WTC11 (cell line): ENCODE data around the gene BMPR1B. TPM values are rescaled to one million over a fixed set of nuclear protein-coding genes. Genes with fewer than 3 reads are reported as not detected.
A peak's percentile ranks its signal among the peaks of the same experiment; 100 is the strongest.

Source experiments
- ATAC-seq: fragments of 200-7000 bp; cut with Tn5 transposase; 2 replicates; pipeline ENCODE4 v1.10.0; 2021; ENCODE audit warnings: mild to moderate bottlenecking, moderate library complexity
- CTCF ChIA-PET: fragments of 300-600 bp; sonication (Branson Sonifier 250); formaldehyde crosslinking; loops from one replicate; lab custom pipeline; 2021; ENCODE audit warnings: antibody characterized with exemption; lab: Charles Lee
- POLR2A ChIA-PET: fragments of 350-600 bp; sonication (Branson Sonifier 250); formaldehyde crosslinking; loops from one replicate; lab custom pipeline; 2021; ENCODE audit warnings: antibody characterized with exemption; lab: Charles Lee
- DNase-seq: peaks from one replicate; pipeline ENCODE4 v3.0.0; 2021; ENCODE audit warnings: low spot score
- H3K27ac Mint-ChIP-seq: 2 replicates; pipeline ENCODE4 v1.8.0; 2021; ENCODE audit warnings: mixed read lengths
- H3K27me3 Mint-ChIP-seq: 2 replicates; pipeline ENCODE4 v1.8.0; 2021; ENCODE audit warnings: low read depth, mild to moderate bottlenecking, moderate library complexity, mixed read lengths
- H3K36me3 Mint-ChIP-seq: 2 replicates; pipeline ENCODE4 v1.8.0; 2021; ENCODE audit warnings: mixed read lengths
- H3K4me1 Mint-ChIP-seq: 2 replicates; pipeline ENCODE4 v1.8.0; 2022; ENCODE audit warnings: mixed read lengths
- H3K4me3 Mint-ChIP-seq: 2 replicates; pipeline ENCODE4 v1.8.0; 2021; ENCODE audit warnings: mild to moderate bottlenecking, moderate library complexity, mixed read lengths
- H3K9me3 Mint-ChIP-seq: 2 replicates; pipeline ENCODE4 v1.8.0; 2021; ENCODE audit warnings: mixed read lengths
- ELF4 ChIP-seq: sonication (generic); formaldehyde crosslinking; IDR thresholded peaks from 2 replicates; pipeline ENCODE4 v1.8.1; 2022; ENCODE audit warnings: low read depth, mild to moderate bottlenecking, moderate library complexity, missing genetic modification reagents
- EMX1 ChIP-seq: fragments of 250-450 bp; sonication (Bioruptor Pico); IDR thresholded peaks from 2 replicates; pipeline ENCODE4 v1.8.0; 2021; ENCODE audit warnings: mild to moderate bottlenecking
- FOXJ3 ChIP-seq: sonication (generic); formaldehyde crosslinking; IDR thresholded peaks from 2 replicates; pipeline ENCODE4 v1.9.0; 2021; ENCODE audit warnings: missing genetic modification reagents, mild to moderate bottlenecking, borderline replicate concordance
- GABPB1 ChIP-seq: sonication (generic); formaldehyde crosslinking; IDR thresholded peaks from 2 replicates; pipeline ENCODE4 v1.8.1; 2023; ENCODE audit warnings: mild to moderate bottlenecking, missing genetic modification reagents
- JUN ChIP-seq: sonication (generic); formaldehyde crosslinking; IDR thresholded peaks from 2 replicates; pipeline ENCODE4 v1.8.0; 2023; ENCODE audit warnings: mild to moderate bottlenecking, missing genetic modification reagents
- TCF7 ChIP-seq: sonication (generic); formaldehyde crosslinking; IDR thresholded peaks from 2 replicates; pipeline ENCODE4 v1.8.0; 2022; ENCODE audit warnings: mild to moderate bottlenecking, low read depth, missing genetic modification reagents, moderate library complexity
- TEAD1 ChIP-seq: sonication (generic); formaldehyde crosslinking; IDR thresholded peaks from 2 replicates; pipeline ENCODE4 v1.8.0; 2022; ENCODE audit warnings: mild to moderate bottlenecking, missing genetic modification reagents
- ZNF232 ChIP-seq: sonication (generic); formaldehyde crosslinking; IDR thresholded peaks from 2 replicates; pipeline ENCODE4 v1.8.0; 2022; ENCODE audit warnings: mild to moderate bottlenecking, missing genetic modification reagents
- ZNF423 ChIP-seq: fragments of 250-450 bp; sonication (Bioruptor Pico); IDR thresholded peaks from 2 replicates; pipeline ENCODE4 v2.1.2; 2022; ENCODE audit warnings: mild to moderate bottlenecking, moderate library complexity
- total RNA-seq: library from RNA; stranded (reverse); gene quantifications from 3 replicates; pipeline ENCODE4 v1.2.3, GENCODE V29; 2021
- TF ChIP-seq, protein P1 (sequence below): fragments of 250-450 bp; sonication (Bioruptor Pico); IDR thresholded peaks from 2 replicates; pipeline ENCODE4 v1.8.0; 2021; ENCODE audit warnings: mild to moderate bottlenecking
- TF ChIP-seq, protein P2 (sequence below): sonication (generic); formaldehyde crosslinking; IDR thresholded peaks from 2 replicates; pipeline ENCODE4 v1.8.0; 2022; ENCODE audit warnings: missing genetic modification reagents
- TF ChIP-seq, protein P3 (sequence below): sonication (generic); formaldehyde crosslinking; IDR thresholded peaks from 2 replicates; pipeline ENCODE4 v1.8.1; 2022; ENCODE audit warnings: mild to moderate bottlenecking, missing genetic modification reagents, moderate library complexity, borderline replicate concordance
- TF ChIP-seq, protein P4 (sequence below): fragments of 250-450 bp; sonication (Bioruptor Pico); conservative IDR thresholded peaks from 2 replicates; pipeline ENCODE4 v1.9.0; 2021; ENCODE audit warnings: mild to moderate bottlenecking
- TF ChIP-seq, protein P5 (sequence below): sonication (generic); formaldehyde crosslinking; IDR thresholded peaks from 2 replicates; pipeline ENCODE4 v1.8.0; 2022; ENCODE audit warnings: mild to moderate bottlenecking, missing genetic modification reagents
- TF ChIP-seq, protein P6 (sequence below): sonication (generic); formaldehyde crosslinking; IDR thresholded peaks from 2 replicates; pipeline ENCODE4 v1.8.1; 2022; ENCODE audit warnings: missing genetic modification reagents, borderline replicate concordance

Gene BMPR1B
- total RNA-seq, 1 experiment from 2014 or later, result 0.77 TPM

DNA sequence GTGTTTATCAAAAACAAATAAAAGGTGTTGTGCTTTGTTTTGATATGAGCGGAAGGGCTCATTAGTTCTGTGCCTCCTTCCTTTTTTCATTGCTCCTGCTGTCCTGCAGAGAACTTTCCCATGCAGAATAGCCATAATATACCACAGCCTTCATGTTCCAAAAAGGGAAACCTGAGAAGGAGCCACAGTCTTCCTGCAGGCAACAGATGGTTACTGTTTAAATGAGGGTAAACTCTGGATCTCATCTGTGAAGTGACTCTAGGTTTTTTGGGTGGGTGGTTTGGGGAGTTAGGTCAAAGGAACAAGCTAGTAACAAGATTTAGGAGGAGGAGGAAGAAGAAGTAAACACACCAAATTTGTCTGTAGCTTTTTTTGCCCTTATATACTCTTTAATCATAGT lies 131.8 kb downstream of the BMPR1B start:
- no peak for TF ChIP-seq GABPB1
- no peak for TF ChIP-seq TCF7 (CRISPR knock-in tag)
- no peak for TF ChIP-seq ZNF423 (CRISPR knock-in tag)
- no peak for TF ChIP-seq TEAD1 (CRISPR knock-in tag)
- TF ChIP-seq ZNF232 (CRISPR knock-in tag), result no peak
- TF ChIP-seq ELF4 (CRISPR knock-in tag), result no peak
- TF ChIP-seq FOXJ3 (CRISPR knock-in tag), result no peak
- TF ChIP-seq, protein P1, sequence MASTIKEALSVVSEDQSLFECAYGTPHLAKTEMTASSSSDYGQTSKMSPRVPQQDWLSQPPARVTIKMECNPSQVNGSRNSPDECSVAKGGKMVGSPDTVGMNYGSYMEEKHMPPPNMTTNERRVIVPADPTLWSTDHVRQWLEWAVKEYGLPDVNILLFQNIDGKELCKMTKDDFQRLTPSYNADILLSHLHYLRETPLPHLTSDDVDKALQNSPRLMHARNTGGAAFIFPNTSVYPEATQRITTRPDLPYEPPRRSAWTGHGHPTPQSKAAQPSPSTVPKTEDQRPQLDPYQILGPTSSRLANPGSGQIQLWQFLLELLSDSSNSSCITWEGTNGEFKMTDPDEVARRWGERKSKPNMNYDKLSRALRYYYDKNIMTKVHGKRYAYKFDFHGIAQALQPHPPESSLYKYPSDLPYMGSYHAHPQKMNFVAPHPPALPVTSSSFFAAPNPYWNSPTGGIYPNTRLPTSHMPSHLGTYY (CRISPR knock-in tag), result no peak
- no peak for TF ChIP-seq EMX1 (CRISPR knock-in tag)
- no peak for TF ChIP-seq JUN (CRISPR knock-in tag)
- peak overlapping the region; percentile 69; the same call in 1 of the 2 replicates for H3K27ac Mint-ChIP-seq
- no peak for DNase-seq
- POLR2A ChIA-PET, result no interaction called here
- CTCF ChIA-PET, result no interaction called here
- no peaks in the 10 kb centered on the region for H3K27me3 Mint-ChIP-seq
- H3K4me3 Mint-ChIP-seq, result no peak overlapping the region
- peaks cover 43% of the 10 kb centered on the region for H3K4me1 Mint-ChIP-seq
- H3K36me3 Mint-ChIP-seq, result peaks cover 6% of the 10 kb centered on the region; the same call in 1 of the 2 replicates
- H3K9me3 Mint-ChIP-seq, result peaks cover 9% of the 10 kb centered on the region
- peak; percentile 69 for ATAC-seq

DNA sequence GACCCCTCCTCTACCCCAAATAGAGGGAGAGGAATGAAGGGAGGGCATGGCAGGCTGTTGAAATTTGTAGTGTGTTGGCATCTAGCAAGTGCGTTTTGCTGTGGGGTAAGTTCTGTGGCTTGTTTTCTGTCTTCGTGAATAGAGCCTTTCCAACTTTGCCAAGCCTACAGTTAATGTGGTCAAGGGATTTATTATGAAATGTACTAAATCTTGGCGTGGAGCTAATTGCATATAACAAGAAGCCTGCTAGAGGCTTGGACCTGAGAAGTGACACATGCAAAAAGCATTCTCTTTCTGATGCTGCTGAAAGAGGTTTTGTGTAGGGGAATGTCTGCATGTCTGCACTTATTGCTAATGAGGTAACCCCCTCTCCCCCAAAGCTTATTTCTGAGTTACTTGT lies 132.2 kb downstream of the BMPR1B start:
- peaks cover 48% of the 10 kb centered on the region for H3K4me1 Mint-ChIP-seq
- H3K27me3 Mint-ChIP-seq, result no peaks in the 10 kb centered on the region
- no peak overlapping the region for H3K4me3 Mint-ChIP-seq
- CTCF ChIA-PET, result no interaction called here
- peak; percentile 43 for ATAC-seq
- TF ChIP-seq, protein P2, sequence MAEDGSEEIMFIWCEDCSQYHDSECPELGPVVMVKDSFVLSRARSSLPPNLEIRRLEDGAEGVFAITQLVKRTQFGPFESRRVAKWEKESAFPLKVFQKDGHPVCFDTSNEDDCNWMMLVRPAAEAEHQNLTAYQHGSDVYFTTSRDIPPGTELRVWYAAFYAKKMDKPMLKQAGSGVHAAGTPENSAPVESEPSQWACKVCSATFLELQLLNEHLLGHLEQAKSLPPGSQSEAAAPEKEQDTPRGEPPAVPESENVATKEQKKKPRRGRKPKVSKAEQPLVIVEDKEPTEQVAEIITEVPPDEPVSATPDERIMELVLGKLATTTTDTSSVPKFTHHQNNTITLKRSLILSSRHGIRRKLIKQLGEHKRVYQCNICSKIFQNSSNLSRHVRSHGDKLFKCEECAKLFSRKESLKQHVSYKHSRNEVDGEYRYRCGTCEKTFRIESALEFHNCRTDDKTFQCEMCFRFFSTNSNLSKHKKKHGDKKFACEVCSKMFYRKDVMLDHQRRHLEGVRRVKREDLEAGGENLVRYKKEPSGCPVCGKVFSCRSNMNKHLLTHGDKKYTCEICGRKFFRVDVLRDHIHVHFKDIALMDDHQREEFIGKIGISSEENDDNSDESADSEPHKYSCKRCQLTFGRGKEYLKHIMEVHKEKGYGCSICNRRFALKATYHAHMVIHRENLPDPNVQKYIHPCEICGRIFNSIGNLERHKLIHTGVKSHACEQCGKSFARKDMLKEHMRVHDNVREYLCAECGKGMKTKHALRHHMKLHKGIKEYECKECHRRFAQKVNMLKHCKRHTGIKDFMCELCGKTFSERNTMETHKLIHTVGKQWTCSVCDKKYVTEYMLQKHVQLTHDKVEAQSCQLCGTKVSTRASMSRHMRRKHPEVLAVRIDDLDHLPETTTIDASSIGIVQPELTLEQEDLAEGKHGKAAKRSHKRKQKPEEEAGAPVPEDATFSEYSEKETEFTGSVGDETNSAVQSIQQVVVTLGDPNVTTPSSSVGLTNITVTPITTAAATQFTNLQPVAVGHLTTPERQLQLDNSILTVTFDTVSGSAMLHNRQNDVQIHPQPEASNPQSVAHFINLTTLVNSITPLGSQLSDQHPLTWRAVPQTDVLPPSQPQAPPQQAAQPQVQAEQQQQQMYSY (CRISPR knock-in tag), result no peak
- TF ChIP-seq ZNF423 (CRISPR knock-in tag) (no peak), FOXJ3 (CRISPR knock-in tag) (no peak)
- TF ChIP-seq, protein P3, sequence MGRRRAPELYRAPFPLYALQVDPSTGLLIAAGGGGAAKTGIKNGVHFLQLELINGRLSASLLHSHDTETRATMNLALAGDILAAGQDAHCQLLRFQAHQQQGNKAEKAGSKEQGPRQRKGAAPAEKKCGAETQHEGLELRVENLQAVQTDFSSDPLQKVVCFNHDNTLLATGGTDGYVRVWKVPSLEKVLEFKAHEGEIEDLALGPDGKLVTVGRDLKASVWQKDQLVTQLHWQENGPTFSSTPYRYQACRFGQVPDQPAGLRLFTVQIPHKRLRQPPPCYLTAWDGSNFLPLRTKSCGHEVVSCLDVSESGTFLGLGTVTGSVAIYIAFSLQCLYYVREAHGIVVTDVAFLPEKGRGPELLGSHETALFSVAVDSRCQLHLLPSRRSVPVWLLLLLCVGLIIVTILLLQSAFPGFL (CRISPR knock-in tag), result no peak
- TF ChIP-seq, protein P4, sequence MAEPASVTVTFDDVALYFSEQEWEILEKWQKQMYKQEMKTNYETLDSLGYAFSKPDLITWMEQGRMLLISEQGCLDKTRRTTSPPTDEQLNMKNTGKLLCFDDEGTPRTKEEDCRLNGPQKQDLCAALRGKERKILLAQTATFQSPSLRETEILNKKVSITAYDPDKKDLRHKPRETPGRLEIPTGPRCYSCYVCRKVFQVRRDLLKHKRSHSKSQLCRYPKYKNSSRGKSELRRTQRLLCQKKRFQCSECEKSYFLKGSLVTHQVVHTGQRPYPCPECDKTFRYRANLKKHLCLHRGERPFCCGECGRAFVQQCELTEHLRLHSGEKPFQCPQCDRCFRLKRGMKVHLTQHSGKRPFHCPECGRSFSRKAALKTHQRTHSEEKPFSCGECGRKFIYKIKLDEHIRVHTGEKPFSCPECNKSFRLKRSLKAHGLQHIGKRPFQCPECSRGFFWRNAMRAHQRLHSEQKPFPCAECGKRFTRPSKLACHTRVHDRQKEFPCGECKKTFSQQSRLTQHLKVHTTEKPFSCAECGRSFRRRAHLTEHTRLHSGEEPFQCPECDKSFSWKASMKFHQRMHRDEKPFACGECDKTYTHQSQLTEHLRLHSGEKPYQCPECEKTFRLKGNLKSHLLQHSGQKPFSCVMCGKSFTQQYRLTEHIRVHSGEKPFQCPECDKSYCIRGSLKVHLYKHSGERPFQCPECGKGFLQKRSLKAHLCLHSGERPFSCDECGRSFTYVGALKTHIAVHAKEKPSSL, result no peak
- TF ChIP-seq, protein P5, sequence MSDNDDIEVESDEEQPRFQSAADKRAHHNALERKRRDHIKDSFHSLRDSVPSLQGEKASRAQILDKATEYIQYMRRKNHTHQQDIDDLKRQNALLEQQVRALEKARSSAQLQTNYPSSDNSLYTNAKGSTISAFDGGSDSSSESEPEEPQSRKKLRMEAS (CRISPR knock-in tag), result no peak
- TF ChIP-seq, protein P6, sequence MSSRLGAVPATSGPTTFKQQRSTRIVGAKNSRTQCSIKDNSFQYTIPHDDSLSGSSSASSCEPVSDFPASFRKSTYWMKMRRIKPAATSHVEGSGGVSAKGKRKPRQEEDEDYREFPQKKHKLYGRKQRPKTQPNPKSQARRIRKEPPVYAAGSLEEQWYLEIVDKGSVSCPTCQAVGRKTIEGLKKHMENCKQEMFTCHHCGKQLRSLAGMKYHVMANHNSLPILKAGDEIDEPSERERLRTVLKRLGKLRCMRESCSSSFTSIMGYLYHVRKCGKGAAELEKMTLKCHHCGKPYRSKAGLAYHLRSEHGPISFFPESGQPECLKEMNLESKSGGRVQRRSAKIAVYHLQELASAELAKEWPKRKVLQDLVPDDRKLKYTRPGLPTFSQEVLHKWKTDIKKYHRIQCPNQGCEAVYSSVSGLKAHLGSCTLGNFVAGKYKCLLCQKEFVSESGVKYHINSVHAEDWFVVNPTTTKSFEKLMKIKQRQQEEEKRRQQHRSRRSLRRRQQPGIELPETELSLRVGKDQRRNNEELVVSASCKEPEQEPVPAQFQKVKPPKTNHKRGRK (CRISPR knock-in tag), result no peak
- TF ChIP-seq, all 79 proteins: peak for 0
- POLR2A ChIA-PET, result no interaction called here
- H3K9me3 Mint-ChIP-seq, result peaks cover 9% of the 10 kb centered on the region
- no peak for DNase-seq
- peaks cover 6% of the 10 kb centered on the region; the same call in 1 of the 2 replicates for H3K36me3 Mint-ChIP-seq
- peak overlapping the region; percentile 69; the same call in 1 of the 2 replicates for H3K27ac Mint-ChIP-seq
